Measurements from ENCODE around the gene CEP164.

GRCh38 chr11:117411736-117412135, 84.1 kb downstream of the CEP164 start:
- TF ChIP-seq NEUROD1 (IDR thresholded peaks at IDR 0.05; ENCODE audit: borderline replicate concordance, low read depth, low read length, partially characterized antibody): no peak
- no peak for TF ChIP-seq ZNF274 (IDR thresholded peaks at IDR 0.05; ENCODE audit: borderline replicate concordance, low read depth, low read length)
- no peak for TF ChIP-seq ZNF561 (CRISPR knock-in tag; conservative IDR thresholded peaks at IDR 0.05)
- TF ChIP-seq POLR3A (IDR thresholded peaks at IDR 0.05; ENCODE audit: borderline replicate concordance, extremely low read depth, insufficient read depth, insufficient read length): no peak
